GM12878 (cell line): ENCODE measurements around the gene RASGRP3. TPM values are rescaled to one million over a fixed set of nuclear protein-coding genes. Genes with fewer than 3 reads are reported as not detected.
A peak's percentile ranks its signal among the peaks of the same experiment; 100 is the strongest.

ENCODE experiments used
- ATAC-seq: fragments of 200-7000 bp; cut with Tn5 transposase; 3 replicates; pipeline ENCODE4 v1.9.1; 2020; ENCODE audit warnings: mild to moderate bottlenecking, moderate library complexity
- BruUV-seq: library from RNA; stranded (reverse); fragments of 400-500 nt; replicated peaks from 2 replicates; lab custom pipeline; 2021; lab: Mats Ljungman, UMichigan
- CTCF ChIA-PET: fragments of 300-600 bp; sonication (Branson Sonifier 250); formaldehyde crosslinking; extraction: SDS; loops from one replicate; lab custom pipeline; 2021; ENCODE audit warnings: inconsistent platforms; lab: Yijun Ruan, JAX
- POLR2A ChIA-PET: fragments of 350-600 bp; formaldehyde crosslinking; extraction: SDS; loops from one replicate; lab custom pipeline; 2021; ENCODE audit warnings: inconsistent platforms; lab: Charles Lee
- RAD21 ChIA-PET: fragments of 300-600 bp; sonication (Branson Sonifier 250); formaldehyde crosslinking; loops from one replicate; lab custom pipeline; 2023; ENCODE audit warnings: antibody characterized with exemption; ENCODE audit not compliant: unreplicated experiment; lab: Charles Lee
- SMC1A ChIA-PET: fragments of 300-600 bp; sonication (Branson Sonifier 250); formaldehyde crosslinking; loops from one replicate; lab custom pipeline; 2023; ENCODE audit not compliant: unreplicated experiment, uncharacterized antibody; lab: Charles Lee
- DNase-seq: peaks from one replicate; pipeline ENCODE4 v3.0.0-alpha.2; 2011; ENCODE audit warnings: low read depth, low spot score
- FAIRE-seq: peaks from 3 replicates; lab custom pipeline; 2011; peaks lifted over from hg19 to GRCh38; lab: Jason Lieb, UNC
- H2AFZ ChIP-seq: 2 replicates; pipeline ENCODE4 v1.6.0; 2011; ENCODE audit warnings: low read depth, low read length, control low read depth; ENCODE audit not compliant: control insufficient read depth
- H3K27ac ChIP-seq: 2 replicates; pipeline ENCODE4 v1.5.1; 2011; ENCODE audit warnings: control low read depth; ENCODE audit not compliant: control insufficient read depth, insufficient read depth
- H3K27me3 ChIP-seq, 2 experiments: replicated peaks in 1 of 2; 2 replicates each; pipeline versions ENCODE4 v1.6.0 to v1.6.1; 2011; ENCODE audit warnings: low read length in 1 of 2; ENCODE audit not compliant: control insufficient read depth in 2 of 2, insufficient read depth in 2 of 2
- H3K36me3 ChIP-seq, 2 experiments: 2 replicates each; pipeline ENCODE4 v1.5.1; 2011; ENCODE audit warnings: low read length in 1 of 2; ENCODE audit not compliant: control insufficient read depth in 2 of 2, insufficient read depth in 2 of 2
- H3K4me1 ChIP-seq: 2 replicates; pipeline ENCODE4 v1.6.1; 2011; ENCODE audit warnings: mild to moderate bottlenecking, low read length, moderate library complexity, mixed read lengths; ENCODE audit not compliant: control insufficient read depth, insufficient read depth
- H3K4me2 ChIP-seq: 2 replicates; pipeline ENCODE4 v1.6.0; 2011; ENCODE audit warnings: control low read depth; ENCODE audit not compliant: control insufficient read depth, insufficient read depth
- H3K4me3 ChIP-seq: fragments of 200-600 bp; sonication (generic); 2 replicates; pipeline ENCODE4 v1.5.1; 2016
- H3K79me2 ChIP-seq: 2 replicates; pipeline ENCODE4 v1.6.0; 2011; ENCODE audit warnings: low read length; ENCODE audit not compliant: control insufficient read depth, insufficient read depth
- H3K9ac ChIP-seq: 2 replicates; pipeline ENCODE4 v1.8.0; 2011; ENCODE audit warnings: low read length, control low read depth, mixed read lengths; ENCODE audit not compliant: control insufficient read depth, insufficient read depth
- H3K9me3 ChIP-seq: replicated peaks from 3 replicates; pipeline ENCODE4 v1.5.1; 2011; ENCODE audit warnings: mild to moderate bottlenecking, low read length; ENCODE audit not compliant: control insufficient read depth, insufficient read depth
- H4K20me1 ChIP-seq: 2 replicates; pipeline ENCODE4 v1.6.0; 2011; ENCODE audit not compliant: control insufficient read depth, insufficient read depth
- KLF5 ChIP-seq: fragments of 450-650 bp; IDR thresholded peaks from 2 replicates; pipeline ENCODE4 v1.6.1; 2014; ENCODE audit warnings: mild to moderate bottlenecking; ENCODE audit not compliant: partially characterized antibody
- NFXL1 ChIP-seq: fragments of 450-650 bp; IDR thresholded peaks from 2 replicates; pipeline ENCODE4 v1.6.1; 2017; ENCODE audit warnings: antibody characterized with exemption, mild to moderate bottlenecking, borderline replicate concordance
- PAX8 ChIP-seq: fragments of 450-650 bp; IDR thresholded peaks from 2 replicates; pipeline ENCODE4 v1.6.1; 2017; ENCODE audit warnings: mild to moderate bottlenecking, moderate library complexity
- PKNOX1 ChIP-seq: fragments of 450-650 bp; IDR thresholded peaks from 2 replicates; pipeline ENCODE4 v1.6.1; 2016; ENCODE audit warnings: mild to moderate bottlenecking
- POLR2AphosphoS5 ChIP-seq: IDR thresholded peaks from 2 replicates; pipeline ENCODE4 v1.6.1; 2011; ENCODE audit warnings: mild to moderate bottlenecking, low read length, inconsistent platforms
- RAD21 ChIP-seq: IDR thresholded peaks from 2 replicates; pipeline ENCODE4 v1.6.1; 2011; ENCODE audit warnings: mild to moderate bottlenecking, low read depth, low read length, moderate library complexity; ENCODE audit not compliant: insufficient read depth
- RBBP5 ChIP-seq: fragments of 200-600 bp; sonication (generic); conservative IDR thresholded peaks from 2 replicates; pipeline ENCODE4 v1.6.1; 2016
- SREBF1 ChIP-seq: IDR thresholded peaks from 2 replicates; pipeline ENCODE4 v1.6.1; 2012; ENCODE audit warnings: mild to moderate bottlenecking, low read length
- TCF3 ChIP-seq: IDR thresholded peaks from 2 replicates; pipeline ENCODE4 v1.6.1; 2012; ENCODE audit warnings: low read depth, mild to moderate bottlenecking, low read length, borderline replicate concordance; ENCODE audit not compliant: insufficient read depth
- WGBS: methylation state at CpG from one replicate; pipeline ENCODE4 v1.1.6; 2016; ENCODE audit warnings: low lambda C conversion rate; ENCODE audit not compliant: insufficient replicate concordance, insufficient coverage; ENCODE audit errors: missing lambda C conversion rate; 5-methylcytosine and 5-hydroxymethylcytosine counted together
- in situ Hi-C: fragments of 300-500 bp; cut with MboI; formaldehyde crosslinking; loops from 9 replicates; pipeline ENCODE4 v1.14.3; 2018; ENCODE audit warnings: mixed read lengths
- intact Hi-C: fragments of 100-400 bp; cut with micrococcal nuclease; formaldehyde crosslinking; loops from one replicate; pipeline ENCODE4 v1.14.2; 2022; ENCODE audit not compliant: unreplicated experiment
- polyA plus RNA-seq, 11 experiments: library from polyadenylated mRNA; depleted of rRNA in 4 of 11; unstranded in 6 of 11; stranded (reverse) in 5 of 11; fragments of >200 nt; fragmentation: Nextera tagmentation in 4 of 11; fragmentation: Illumina TruSeq in 1 of 11; extraction: Ambion mirVana in 4 of 11; extraction: Trizol in 1 of 11; gene quantifications; 1 replicate in 1 of 11; 2 replicates in 10 of 11; pipeline versions ENCODE4 v1.2.1 to v1.2.3, GENCODE V29; 2011 to 2016; ENCODE audit warnings: inconsistent platforms in 2 of 11, missing spikeins in 2 of 11, low read depth in 1 of 11
- total RNA-seq, 4 experiments: library from RNA; depleted of rRNA in 3 of 4; stranded (reverse); fragments of >200 nt in 3 of 4; fragmentation: Illumina TruSeq in 1 of 4; extraction: Trizol in 1 of 4; gene quantifications; 2 replicates each; pipeline versions ENCODE4 v1.2.1 to v1.2.3, GENCODE V29; 2013 to 2021
- TF ChIP-seq, protein P1 (sequence below): fragments of 450-650 bp; IDR thresholded peaks from 2 replicates; pipeline ENCODE4 v1.6.1; 2014; ENCODE audit warnings: mild to moderate bottlenecking

Gene RASGRP3
- total and polyA plus RNA-seq, 10 of the 15 experiments (the other 5 are each of a cell fraction or from before 2014, with no cell fraction given): 31.6 to 106 (median 64.7) TPM

GRCh38 chr2:33489835-33490431, 13.5 kb downstream of the RASGRP3 start:
- no peaks in the 10 kb centered on the region for H3K27me3 ChIP-seq
- H3K36me3 ChIP-seq: peaks cover 0 to 9% of the 10 kb centered on the region in 2 experiments; a peak in 3 of 4 replicates
- H3K4me3 ChIP-seq: peak overlapping the region; percentile 14; the same call in 1 of the 2 replicates
- DNase-seq (no peak), FAIRE-seq (no peak)
- H3K9me3 ChIP-seq: peaks cover 8% of the 10 kb centered on the region; the same call in 2 of the 3 replicates
- in situ Hi-C loops: loop anchor here (25.0 kb wide), 1 partner anchor 1197 kb away; no protein-coding TSS in a partner anchor
- SMC1A ChIA-PET: interaction anchor here (0.7 to 15.4 kb wide), 11 partner anchors 8 to 109 kb away, joined by 3 to 258 read pairs (median 3); partner anchors contain the start of genes FAM98A and RASGRP3
- peak overlapping the region; percentile 94 for H3K27ac ChIP-seq
- H3K9ac ChIP-seq: no peak overlapping the region
- peak overlapping the region; percentile 95 for H3K4me2 ChIP-seq
- TF ChIP-seq RBBP5 (no peak), NFXL1 (no peak), PKNOX1 (no peak), SREBF1 (no peak), KLF5 (no peak), RAD21 (no peak), POLR2AphosphoS5 (no peak), PAX8 (no peak), TCF3 (no peak)
- TF ChIP-seq, protein P1, sequence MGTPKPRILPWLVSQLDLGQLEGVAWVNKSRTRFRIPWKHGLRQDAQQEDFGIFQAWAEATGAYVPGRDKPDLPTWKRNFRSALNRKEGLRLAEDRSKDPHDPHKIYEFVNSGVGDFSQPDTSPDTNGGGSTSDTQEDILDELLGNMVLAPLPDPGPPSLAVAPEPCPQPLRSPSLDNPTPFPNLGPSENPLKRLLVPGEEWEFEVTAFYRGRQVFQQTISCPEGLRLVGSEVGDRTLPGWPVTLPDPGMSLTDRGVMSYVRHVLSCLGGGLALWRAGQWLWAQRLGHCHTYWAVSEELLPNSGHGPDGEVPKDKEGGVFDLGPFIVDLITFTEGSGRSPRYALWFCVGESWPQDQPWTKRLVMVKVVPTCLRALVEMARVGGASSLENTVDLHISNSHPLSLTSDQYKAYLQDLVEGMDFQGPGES: no peak
- TF ChIP-seq, all 136 proteins: peak for 0
- RAD21 ChIA-PET: interaction anchor here (1.7 to 15.9 kb wide), 2 partner anchors 10 kb away, joined by 5 to 222 read pairs; partner anchors contain the start of gene RASGRP3
- H4K20me1 ChIP-seq: no peaks in the 10 kb centered on the region
- intact Hi-C loops: loop anchor here (10.0 kb wide), 2 partner anchors 1125 to 1195 kb away; no protein-coding TSS in a partner anchor
- no peak for ATAC-seq
- WGBS: 5% methylated on average over 2 of the region's 2 CpGs
- POLR2A ChIA-PET: interaction anchor here (0.7 to 3.0 kb wide), 4 partner anchors 11 to 108 kb away, joined by 3 to 16 read pairs (median 4); partner anchors contain the start of gene RASGRP3
- H3K79me2 ChIP-seq: peaks cover 98% of the 10 kb centered on the region
- CTCF ChIA-PET: interaction anchor here (0.7 to 2.0 kb wide), 4 partner anchors 9 to 105 kb away, joined by 3 to 14 read pairs (median 7); partner anchors contain the start of gene RASGRP3
- no peak overlapping the region for H2AFZ ChIP-seq
- BruUV-seq: no TSS peak
- peaks cover 79% of the 10 kb centered on the region for H3K4me1 ChIP-seq
